ENCODE data around the gene RIC8B. TPM values are rescaled to one million over a fixed set of nuclear protein-coding genes. Genes with fewer than 3 reads are reported as not detected.

RIC8B gene
- total and polyA plus RNA-seq, 7 experiments from 2014 or later, result 8.0 to 21.1 (median 13.4) TPM

DNA sequence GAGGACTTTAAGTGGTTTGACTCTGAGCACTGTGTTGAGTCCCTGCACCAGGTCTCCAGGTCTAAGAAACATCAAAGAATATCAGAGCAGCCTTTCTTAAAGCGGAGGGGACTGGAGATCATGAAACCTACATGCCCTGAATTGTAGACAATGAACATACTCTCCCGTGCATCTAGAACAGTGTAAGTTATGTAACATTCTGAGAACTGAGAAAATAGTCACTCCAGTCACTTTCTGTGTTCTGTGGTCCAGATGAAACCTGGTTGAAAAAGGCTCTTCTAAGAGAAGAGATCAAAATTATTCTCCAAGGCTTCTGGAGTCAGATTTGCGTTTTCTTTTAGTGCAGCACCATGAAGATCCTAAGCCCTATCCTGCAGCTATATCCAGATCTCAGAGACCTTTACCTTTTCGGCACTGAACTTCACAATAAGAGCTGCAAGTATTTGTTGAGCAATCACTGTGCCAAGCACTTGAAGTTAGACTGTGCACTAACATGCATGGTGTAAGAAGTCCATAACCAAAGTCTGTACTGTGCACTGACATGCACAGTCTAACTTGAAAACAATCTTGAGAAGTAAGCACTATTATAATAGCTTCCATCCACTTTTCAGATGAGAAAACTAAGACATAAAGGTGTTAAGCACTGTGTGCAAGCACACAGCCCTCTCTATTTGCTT lies 115.6 kb downstream of the RIC8B start:
- ChIA-PET POLR2A (no interaction called here), CTCF (no interaction called here)
- intact Hi-C loops (cut with micrococcal nuclease), result no loop called here
- Histone ChIP-seq H3K36me3 (ENCODE audit: control insufficient read depth in 2 of 3, insufficient read depth in 3 of 3, low read length in 3 of 3) (peaks cover 0 to 21% (median 0%) of the 10 kb centered on the region in 3 experiments), H3K9me3 (ENCODE audit: control insufficient read depth in 2 of 3, low read length in 3 of 3) (no peaks in the 10 kb centered on the region), H3K27ac (ENCODE audit: low read depth, low read length) (no peak overlapping the region), H3K4me1 (ENCODE audit: control insufficient read depth in 2 of 2, insufficient read depth in 2 of 2, low read length in 2 of 2) (no peaks in the 10 kb centered on the region), H3K27me3 (ENCODE audit: control insufficient read depth in 2 of 2, insufficient read depth in 2 of 2, low read length in 2 of 2) (no peaks in the 10 kb centered on the region), H3K4me3 (ENCODE audit: low read length) (no peak overlapping the region)
- H3K4me1 Mint-ChIP-seq, result no peaks in the 10 kb centered on the region
- DNase-seq, result no peak
- no peak overlapping the region for H3K27ac Mint-ChIP-seq
- peaks cover 0 to 4% (median 0%) of the 10 kb centered on the region in 11 donors for H3K9me3 Mint-ChIP-seq
- no peak for ATAC-seq
- H3K4me3 Mint-ChIP-seq, result no peak overlapping the region
- peaks cover 0 to 3% (median 0%) of the 10 kb centered on the region in 5 donors for H3K27me3 Mint-ChIP-seq
- H3K36me3 Mint-ChIP-seq, result peaks cover 0 to 10% (median 2%) of the 10 kb centered on the region in 5 donors

DNA sequence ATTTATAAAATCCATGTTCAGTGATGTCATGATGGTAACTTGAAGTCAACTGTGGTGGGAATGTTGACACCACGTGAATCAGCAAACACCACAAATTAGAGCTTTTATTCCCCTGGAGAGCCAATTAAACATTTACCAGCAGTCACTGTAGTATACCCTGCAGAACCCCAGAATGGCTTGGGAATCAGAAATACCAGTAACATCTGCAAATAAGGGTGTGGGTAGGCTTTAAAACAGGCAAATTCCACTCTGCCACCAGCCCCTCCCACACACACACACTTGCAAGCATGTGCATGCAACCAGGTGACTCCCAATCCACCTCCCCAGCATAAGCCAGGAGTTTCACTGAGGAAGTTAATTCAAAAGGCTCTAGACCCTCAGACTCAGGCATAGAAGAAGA lies 117.6 kb downstream of the RIC8B start:
- no peak for ATAC-seq
- no peaks in the 10 kb centered on the region for H3K9me3 ChIP-seq (ENCODE audit: control insufficient read depth in 2 of 3, low read length in 3 of 3)
- H3K4me1 Mint-ChIP-seq, result peaks cover 5 to 13% (median 8%) of the 10 kb centered on the region in 7 donors
- ChIA-PET POLR2A (no interaction called here), CTCF (no interaction called here)
- H3K36me3 Mint-ChIP-seq, result peaks cover 0 to 5% (median 1%) of the 10 kb centered on the region in 5 donors
- H3K27me3 ChIP-seq (ENCODE audit: control insufficient read depth in 2 of 2, insufficient read depth in 2 of 2, low read length in 2 of 2), result no peaks in the 10 kb centered on the region
- peaks cover 0 to 3% (median 0%) of the 10 kb centered on the region in 5 donors for H3K27me3 Mint-ChIP-seq
- H3K4me1 ChIP-seq (ENCODE audit: control insufficient read depth in 2 of 2, insufficient read depth in 2 of 2, low read length in 2 of 2), result no peaks in the 10 kb centered on the region
- no peak overlapping the region for H3K27ac ChIP-seq (ENCODE audit: low read depth, low read length)
- H3K4me3 Mint-ChIP-seq, result no peak overlapping the region
- no peak overlapping the region for H3K4me3 ChIP-seq (ENCODE audit: low read length)
- intact Hi-C loops (cut with micrococcal nuclease), result no loop called here
- H3K36me3 ChIP-seq (ENCODE audit: control insufficient read depth in 2 of 3, insufficient read depth in 3 of 3, low read length in 3 of 3), result peaks cover 0 to 11% (median 0%) of the 10 kb centered on the region in 3 experiments
- no peak overlapping the region for H3K27ac Mint-ChIP-seq
- no peak for DNase-seq
- peaks cover 0 to 7% (median 2%) of the 10 kb centered on the region in 11 donors for H3K9me3 Mint-ChIP-seq

DNA sequence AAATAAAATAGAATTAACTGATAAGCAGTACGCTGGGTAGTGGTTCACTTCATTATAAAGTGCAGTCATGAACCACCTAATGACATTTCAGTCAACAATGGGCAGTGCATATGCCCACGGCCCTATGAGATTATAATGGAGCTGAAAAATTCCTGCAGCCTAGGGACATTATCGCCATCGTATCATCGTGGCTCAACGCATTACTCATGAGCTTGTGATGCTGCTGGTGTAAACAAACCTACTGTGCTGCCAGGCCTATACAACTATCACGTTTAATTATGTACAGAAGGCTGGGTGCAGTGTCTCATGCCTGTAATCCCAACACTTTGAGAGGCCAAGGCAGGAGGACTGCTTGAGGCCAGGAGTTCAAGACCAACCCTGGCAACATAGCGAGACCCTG lies 119.0 kb downstream of the RIC8B start:
- ChIA-PET POLR2A (no interaction called here), CTCF (interaction anchor here (0.9 kb wide), 1 partner anchor 9 kb away, joined by 3 read pairs; no protein-coding TSS in a partner anchor)
- Histone ChIP-seq H3K9me3 (ENCODE audit: control insufficient read depth in 2 of 3, low read length in 3 of 3) (no peaks in the 10 kb centered on the region), H3K4me3 (ENCODE audit: low read length) (no peak overlapping the region), H3K4me1 (ENCODE audit: control insufficient read depth in 2 of 2, insufficient read depth in 2 of 2, low read length in 2 of 2) (no peaks in the 10 kb centered on the region), H3K27me3 (ENCODE audit: control insufficient read depth in 2 of 2, insufficient read depth in 2 of 2, low read length in 2 of 2) (no peaks in the 10 kb centered on the region), H3K36me3 (ENCODE audit: control insufficient read depth in 2 of 3, insufficient read depth in 3 of 3, low read length in 3 of 3) (peaks cover 0 to under 1% (median 0%) of the 10 kb centered on the region in 3 experiments), H3K27ac (ENCODE audit: low read depth, low read length) (no peak overlapping the region)
- Mint-ChIP-seq H3K27ac (no peak overlapping the region), H3K27me3 (peaks cover 0 to 11% (median 0%) of the 10 kb centered on the region in 5 donors), H3K9me3 (peaks cover 0 to 7% (median 2%) of the 10 kb centered on the region in 11 donors), H3K4me1 (peaks cover 5 to 13% (median 8%) of the 10 kb centered on the region in 7 donors), H3K4me3 (no peak overlapping the region), H3K36me3 (peaks cover 0 to 1% (median 0%) of the 10 kb centered on the region in 5 donors)
- no peak for ATAC-seq
- DNase-seq, result no peak
- intact Hi-C loops (cut with micrococcal nuclease), result no loop called here

DNA sequence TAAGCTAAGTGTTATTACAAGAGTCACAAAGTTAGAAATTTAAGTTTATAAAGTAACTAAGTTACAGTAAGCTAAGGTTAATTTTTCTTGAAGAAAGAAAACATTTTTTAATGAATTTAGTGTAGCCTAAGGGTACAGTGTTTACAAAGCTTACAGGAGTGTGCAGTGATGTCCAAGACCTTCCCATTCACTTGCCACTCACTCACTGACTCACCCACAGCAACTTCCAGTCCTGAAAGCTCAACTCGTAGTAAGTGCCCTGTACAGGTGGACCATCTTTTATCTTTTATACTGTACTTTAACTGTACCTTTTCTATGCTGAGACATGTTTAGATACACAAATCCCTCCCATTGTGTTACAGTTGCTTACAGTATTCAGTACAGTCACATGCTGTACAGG lies 120.3 kb downstream of the RIC8B start:
- H3K9me3 ChIP-seq (ENCODE audit: control insufficient read depth in 2 of 3, low read length in 3 of 3), result no peaks in the 10 kb centered on the region
- H3K4me3 Mint-ChIP-seq, result no peak overlapping the region
- ATAC-seq, result no peak
- H3K4me3 ChIP-seq (ENCODE audit: low read length), result no peak overlapping the region
- no peaks in the 10 kb centered on the region for H3K4me1 ChIP-seq (ENCODE audit: control insufficient read depth in 2 of 2, insufficient read depth in 2 of 2, low read length in 2 of 2)
- peaks cover 0 to 1% (median 0%) of the 10 kb centered on the region in 5 donors for H3K36me3 Mint-ChIP-seq
- H3K9me3 Mint-ChIP-seq, result peaks cover 0 to 7% (median 2%) of the 10 kb centered on the region in 11 donors
- no peaks in the 10 kb centered on the region for H3K27me3 ChIP-seq (ENCODE audit: control insufficient read depth in 2 of 2, insufficient read depth in 2 of 2, low read length in 2 of 2)
- peak overlapping the region in 1 of 9 donors; percentile 10 for H3K27ac Mint-ChIP-seq
- peaks cover 5 to 13% (median 9%) of the 10 kb centered on the region in 7 donors for H3K4me1 Mint-ChIP-seq
- no peaks in the 10 kb centered on the region for H3K36me3 ChIP-seq (ENCODE audit: control insufficient read depth in 2 of 3, insufficient read depth in 3 of 3, low read length in 3 of 3)
- CTCF ChIA-PET, result no interaction called here
- intact Hi-C loops (cut with micrococcal nuclease), result no loop called here
- no peak for DNase-seq
- no peak overlapping the region for H3K27ac ChIP-seq (ENCODE audit: low read depth, low read length)
- POLR2A ChIA-PET, result no interaction called here
- H3K27me3 Mint-ChIP-seq, result peaks cover 0 to 17% (median 0%) of the 10 kb centered on the region in 5 donors

DNA sequence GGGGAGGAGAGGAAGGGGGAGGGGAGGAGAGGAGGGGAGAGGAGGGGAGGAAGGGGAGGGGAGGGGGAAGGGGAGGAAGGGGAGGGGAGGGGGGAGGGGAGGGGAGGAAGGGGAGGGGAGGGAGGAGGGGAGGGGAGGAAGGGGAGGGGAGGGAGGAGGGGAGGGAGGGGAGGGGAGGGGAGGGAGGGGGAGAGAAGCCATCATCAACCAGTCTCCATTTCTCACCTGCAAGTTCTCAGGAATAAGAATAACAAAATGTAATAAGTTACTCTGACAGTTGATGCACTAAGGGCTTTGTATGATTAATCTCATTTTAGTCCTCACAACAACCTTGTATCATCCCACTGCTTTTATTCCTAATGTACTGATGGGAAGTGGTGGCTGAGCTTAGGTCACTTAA lies 122.1 kb downstream of the RIC8B start:
- H3K27ac Mint-ChIP-seq, result peak overlapping the region in 2 of 9 donors; percentile 46 to 48
- peaks cover under 1 to 32% (median 10%) of the 10 kb centered on the region in 5 donors for H3K27me3 Mint-ChIP-seq
- Histone ChIP-seq H3K4me1 (ENCODE audit: control insufficient read depth in 2 of 2, insufficient read depth in 2 of 2, low read length in 2 of 2) (no peaks in the 10 kb centered on the region), H3K36me3 (ENCODE audit: control insufficient read depth in 2 of 3, insufficient read depth in 3 of 3, low read length in 3 of 3) (no peaks in the 10 kb centered on the region), H3K9me3 (ENCODE audit: control insufficient read depth in 2 of 3, low read length in 3 of 3) (no peaks in the 10 kb centered on the region), H3K4me3 (ENCODE audit: low read length) (no peak overlapping the region), H3K27ac (ENCODE audit: low read depth, low read length) (no peak overlapping the region), H3K27me3 (ENCODE audit: control insufficient read depth in 2 of 2, insufficient read depth in 2 of 2, low read length in 2 of 2) (no peaks in the 10 kb centered on the region)
- H3K4me1 Mint-ChIP-seq, result peaks cover 5 to 13% (median 9%) of the 10 kb centered on the region in 7 donors
- peaks cover 0 to 5% (median 2%) of the 10 kb centered on the region in 11 donors for H3K9me3 Mint-ChIP-seq
- intact Hi-C loops (cut with micrococcal nuclease), result no loop called here
- no peak for DNase-seq
- no peak for ATAC-seq
- H3K36me3 Mint-ChIP-seq, result peaks cover 0 to 1% (median 0%) of the 10 kb centered on the region in 5 donors
- POLR2A ChIA-PET, result no interaction called here
- no peak overlapping the region for H3K4me3 Mint-ChIP-seq
- CTCF ChIA-PET, result interaction anchor here (0.6 kb wide), 1 partner anchor 729 kb away, joined by 3 read pairs; no protein-coding TSS in a partner anchor

DNA sequence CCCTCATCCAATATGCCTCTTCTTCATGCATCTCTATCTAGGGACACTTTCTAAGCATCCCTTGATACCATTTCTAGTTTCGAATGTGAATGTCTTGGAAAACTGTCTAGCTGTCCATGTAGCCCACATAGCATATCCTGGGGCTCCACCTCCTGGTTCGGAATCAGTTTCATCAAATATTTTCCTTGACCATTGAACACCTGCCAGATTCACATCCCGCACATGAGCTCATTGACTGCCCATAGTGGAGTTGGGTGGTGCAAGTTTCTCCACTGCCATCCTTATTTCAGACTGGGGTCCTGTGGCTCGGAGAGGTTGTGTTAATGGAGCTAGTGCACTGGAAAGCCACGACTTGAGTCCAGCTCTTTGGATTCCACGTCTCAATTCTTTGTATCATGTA lies 122.6 kb downstream of the RIC8B start:
- POLR2A ChIA-PET, result no interaction called here
- Mint-ChIP-seq H3K4me3 (no peak overlapping the region), H3K27me3 (peaks cover 5 to 34% (median 14%) of the 10 kb centered on the region in 5 donors), H3K36me3 (peaks cover 0 to 1% (median 0%) of the 10 kb centered on the region in 5 donors), H3K9me3 (peaks cover 0 to 5% (median 2%) of the 10 kb centered on the region in 11 donors), H3K4me1 (peaks cover 5 to 13% (median 9%) of the 10 kb centered on the region in 7 donors), H3K27ac (peak overlapping the region in 2 of 9 donors; percentile 46 to 48)
- H3K9me3 ChIP-seq (ENCODE audit: control insufficient read depth in 2 of 3, low read length in 3 of 3), result no peaks in the 10 kb centered on the region
- no peak overlapping the region for H3K27ac ChIP-seq (ENCODE audit: low read depth, low read length)
- ATAC-seq (no peak), DNase-seq (no peak)
- CTCF ChIA-PET, result no interaction called here
- H3K36me3 ChIP-seq (ENCODE audit: control insufficient read depth in 2 of 3, insufficient read depth in 3 of 3, low read length in 3 of 3), result no peaks in the 10 kb centered on the region
- intact Hi-C loops (cut with micrococcal nuclease), result no loop called here
- no peaks in the 10 kb centered on the region for H3K27me3 ChIP-seq (ENCODE audit: control insufficient read depth in 2 of 2, insufficient read depth in 2 of 2, low read length in 2 of 2)
- no peak overlapping the region for H3K4me3 ChIP-seq (ENCODE audit: low read length)
- H3K4me1 ChIP-seq (ENCODE audit: control insufficient read depth in 2 of 2, insufficient read depth in 2 of 2, low read length in 2 of 2), result no peaks in the 10 kb centered on the region

All from naive thymus-derived CD4-positive, alpha-beta T cell (primary cell).